GM18505 (cell line): ENCODE measurements around the gene TKFC.

Experiments
- ATAC-seq: cut with Tn5 transposase; IDR thresholded peaks from one replicate; pipeline ENCODE4 v1.9.1; 2021; ENCODE audit not compliant: unreplicated experiment
- POLR2A ChIP-seq: IDR thresholded peaks from 4 replicates; pipeline ENCODE4 v1.6.1; 2011; ENCODE audit warnings: borderline replicate concordance; ENCODE audit not compliant: insufficient read depth, insufficient read length; ENCODE audit errors: extremely low read depth

TKFC gene

DNA sequence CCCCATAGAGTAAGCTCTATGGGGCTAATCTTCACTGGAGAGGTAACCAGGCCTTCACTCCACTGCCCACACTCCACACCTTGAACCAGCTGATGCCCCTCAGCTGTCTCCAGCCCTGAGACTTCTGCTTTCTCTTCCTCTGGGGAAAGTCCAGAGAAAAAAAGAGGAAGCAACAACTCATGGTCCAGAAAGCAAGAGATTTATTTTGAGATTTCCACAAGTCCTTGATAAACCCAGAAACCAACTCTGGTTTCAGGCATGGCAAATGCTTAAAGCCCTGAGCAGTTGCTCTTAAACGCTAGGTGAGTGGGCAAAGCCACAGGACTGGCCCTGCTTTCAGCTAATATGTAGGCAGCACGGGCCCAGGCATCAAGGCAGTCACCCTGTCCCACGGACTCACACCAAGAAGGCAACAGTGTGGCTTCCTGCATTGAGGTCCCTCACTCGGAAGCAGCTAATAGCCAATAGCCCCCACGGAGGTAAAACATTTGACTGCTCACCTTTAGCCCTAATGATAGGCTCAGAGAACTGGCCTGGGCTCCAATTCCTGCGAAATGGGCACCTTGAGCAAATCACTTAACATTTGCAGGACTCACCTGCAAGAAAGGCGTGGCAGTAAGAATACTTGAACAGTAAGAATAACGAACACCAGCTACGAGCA is 24.3 kb downstream of the TKFC start:
- ATAC-seq, result peak; percentile 44
- peak; percentile 44 for TF ChIP-seq POLR2A

DNA sequence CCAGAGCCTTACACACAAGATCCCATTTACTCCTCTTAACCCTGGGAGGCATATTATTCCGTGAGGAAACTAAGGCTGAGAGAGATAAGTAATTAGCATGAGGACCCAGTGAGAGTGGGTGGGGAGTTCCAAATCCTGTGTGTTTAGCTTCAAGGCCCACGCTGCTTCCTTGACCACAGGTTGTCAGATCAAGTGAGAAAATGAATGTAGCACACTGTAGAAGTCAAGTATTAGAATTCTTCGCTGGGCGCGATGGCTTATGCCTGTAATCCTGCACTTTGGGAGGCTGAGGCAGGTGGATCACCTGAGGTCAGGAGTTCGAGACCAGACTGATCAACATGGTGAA is 24.8 kb downstream of the TKFC start:
- no peak for ATAC-seq
- no peak for TF ChIP-seq POLR2A

DNA sequence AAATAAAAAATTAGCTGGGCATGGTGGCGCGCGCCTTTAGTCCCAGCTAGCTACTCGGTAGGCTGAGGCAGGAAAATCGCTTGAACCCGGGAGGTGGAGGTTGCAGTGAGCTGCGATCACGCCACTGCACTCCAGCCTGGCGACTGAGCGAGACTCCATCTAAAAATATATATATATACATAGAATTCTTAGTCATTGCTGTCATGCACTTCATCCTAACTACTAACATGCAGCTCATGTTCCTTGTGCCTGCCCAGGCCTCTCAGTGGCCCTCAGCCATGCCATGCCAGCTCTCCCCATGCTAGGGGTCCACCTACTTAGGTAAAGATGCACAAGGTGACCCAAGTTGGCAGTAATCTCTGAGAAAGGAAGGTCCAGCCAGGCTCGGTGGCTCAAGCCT is 25.5 kb downstream of the TKFC start:
- TF ChIP-seq POLR2A, result no peak
- ATAC-seq, result no peak

DNA sequence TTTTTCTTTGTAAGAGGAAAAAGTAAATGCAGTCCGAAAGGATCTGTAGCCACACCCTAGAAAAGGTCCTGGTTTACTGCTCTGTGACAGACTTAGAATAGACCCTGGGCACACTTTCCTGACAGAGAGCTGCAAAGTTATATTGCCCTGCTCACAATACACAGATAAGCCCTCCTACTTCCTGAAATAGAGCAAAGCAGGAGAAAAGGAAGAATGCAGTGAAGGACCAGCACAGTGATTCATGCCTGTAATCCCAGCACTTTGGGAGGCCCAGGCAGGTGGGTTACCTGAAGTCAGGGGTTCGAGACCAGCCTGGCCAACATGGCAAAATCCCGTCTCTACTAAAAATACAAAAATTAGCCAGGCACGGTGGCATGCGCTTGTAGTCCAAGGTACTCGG is 26.5 kb downstream of the TKFC start:
- no peak for TF ChIP-seq POLR2A
- no peak for ATAC-seq

DNA sequence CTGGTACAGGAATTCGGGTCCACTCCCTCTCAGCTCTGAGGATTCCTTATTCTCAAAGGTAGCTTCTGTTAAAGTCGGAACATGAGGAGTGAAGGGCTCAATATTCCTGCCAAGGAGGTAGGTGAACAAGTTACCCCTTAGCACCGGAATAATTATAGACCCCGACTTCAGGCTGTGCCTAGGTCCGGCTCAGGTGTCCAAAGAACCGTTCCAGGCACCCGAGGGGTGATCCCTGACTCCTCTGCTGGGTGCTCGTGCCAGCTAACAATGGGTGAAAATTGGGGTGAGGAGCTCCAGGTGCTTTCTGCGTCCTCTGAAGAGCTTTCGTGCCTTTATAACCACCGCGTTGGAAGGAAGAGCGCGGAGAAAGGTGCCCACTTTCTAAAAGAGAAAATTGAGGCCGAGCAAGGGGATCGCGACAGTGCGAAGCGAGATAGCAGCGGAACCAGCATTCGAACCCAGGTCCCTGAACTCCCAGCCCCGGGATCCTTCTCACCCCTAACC is 28.3 kb downstream of the TKFC start:
- TF ChIP-seq POLR2A, result no peak
- no peak for ATAC-seq

DNA sequence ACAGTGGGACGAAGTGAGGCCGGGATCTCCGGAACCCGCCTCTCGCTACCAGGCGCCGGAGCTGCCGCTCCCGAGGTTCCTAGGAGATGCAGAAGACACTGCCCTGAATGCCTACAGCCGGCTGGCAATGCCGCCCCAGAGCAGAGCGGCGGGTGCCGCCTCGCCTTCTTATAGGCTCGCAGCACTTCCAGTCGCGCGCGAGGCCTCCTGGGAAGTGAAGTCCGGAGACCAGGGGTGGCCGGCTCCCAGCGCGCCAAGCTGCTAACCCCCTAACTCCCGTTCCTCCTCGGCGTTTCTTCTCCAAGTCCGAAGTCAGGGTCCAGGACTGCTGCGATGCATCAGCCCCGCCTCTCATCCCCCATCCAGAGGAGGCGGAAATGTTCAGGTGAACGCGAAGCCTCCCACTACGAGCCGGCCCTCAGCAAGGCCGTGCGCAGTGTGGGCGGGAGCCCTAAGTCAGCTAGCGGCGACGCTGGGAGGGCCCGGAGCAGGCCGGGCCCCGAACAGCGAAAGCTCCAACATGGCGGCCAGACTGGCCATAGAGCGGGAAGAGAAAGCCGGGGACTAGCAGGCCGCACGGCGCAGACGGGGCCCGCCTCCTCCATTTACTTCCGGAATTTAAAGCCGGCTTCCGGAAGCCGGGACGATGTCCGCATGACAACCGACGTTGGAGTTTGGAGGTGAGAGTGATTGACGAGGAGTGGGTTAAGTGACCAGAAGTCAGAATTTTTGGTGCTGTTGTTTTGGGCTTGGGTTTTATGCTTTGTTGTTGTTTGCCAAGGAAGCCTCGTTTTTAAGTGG is 28.9 kb downstream of the TKFC start, which contains the start of the genes CYB561A3 and TMEM138:
CYB561A3 (minus strand) TSS at position 142 of the 801 bp plus-strand sequence. CDS start 5,169 bp downstream, outside the sequence.
TMEM138 (plus strand) TSS at position 634 of the 801 bp plus-strand sequence. CDS start 2,017 bp downstream, outside the sequence.
- peak; percentile 77 for ATAC-seq
- peak; percentile 99 for TF ChIP-seq POLR2A

DNA sequence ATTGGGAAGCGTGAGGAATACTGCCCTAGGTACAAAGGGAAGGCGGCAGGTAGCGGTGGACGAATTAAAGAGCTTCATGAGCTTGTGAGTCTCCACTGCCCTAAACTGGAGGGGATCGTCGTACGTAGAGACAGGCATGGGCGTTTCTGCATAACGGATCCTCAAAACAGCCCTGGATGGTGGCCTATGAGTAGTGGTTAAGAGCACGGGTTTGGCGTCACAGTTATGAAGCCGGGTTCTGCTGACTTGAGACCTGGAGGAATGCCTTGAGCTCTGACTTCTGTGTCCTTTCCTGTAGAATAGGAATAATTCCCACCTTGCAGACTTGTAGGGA is 29.5 kb downstream of the TKFC start:
- peak; percentile 1 for ATAC-seq
- TF ChIP-seq POLR2A, result no peak

DNA sequence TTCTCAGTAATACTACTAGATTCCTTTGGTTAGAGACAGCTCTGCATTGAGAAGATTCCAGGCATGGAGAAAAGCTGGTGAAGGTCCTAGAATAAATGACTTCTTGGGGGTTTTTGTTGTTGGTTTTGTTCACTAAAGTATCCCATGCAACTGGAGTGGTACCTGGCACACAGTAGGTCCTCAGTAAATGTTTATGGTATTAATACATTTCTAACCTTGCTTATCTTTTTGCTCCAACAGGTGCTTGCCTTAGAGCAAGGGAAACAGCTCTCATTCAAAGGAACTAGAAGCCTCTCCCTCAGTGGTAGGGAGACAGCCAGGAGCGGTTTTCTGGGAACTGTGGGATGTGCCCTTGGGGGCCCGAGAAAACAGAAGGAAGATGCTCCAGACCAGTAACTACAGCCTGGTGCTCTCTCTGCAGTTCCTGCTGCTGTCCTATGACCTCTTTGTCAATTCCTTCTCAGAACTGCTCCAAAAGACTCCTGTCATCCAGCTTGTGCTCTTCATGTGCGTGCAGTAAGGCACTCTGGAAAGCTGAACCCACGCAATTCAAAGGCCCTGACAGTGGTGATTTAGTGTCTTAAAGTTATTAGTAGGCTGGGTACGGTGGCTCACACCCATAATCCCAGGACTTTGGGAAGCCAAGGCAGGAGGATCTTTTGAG is 31.1 kb downstream of the TKFC start:
- ATAC-seq, result no peak

DNA sequence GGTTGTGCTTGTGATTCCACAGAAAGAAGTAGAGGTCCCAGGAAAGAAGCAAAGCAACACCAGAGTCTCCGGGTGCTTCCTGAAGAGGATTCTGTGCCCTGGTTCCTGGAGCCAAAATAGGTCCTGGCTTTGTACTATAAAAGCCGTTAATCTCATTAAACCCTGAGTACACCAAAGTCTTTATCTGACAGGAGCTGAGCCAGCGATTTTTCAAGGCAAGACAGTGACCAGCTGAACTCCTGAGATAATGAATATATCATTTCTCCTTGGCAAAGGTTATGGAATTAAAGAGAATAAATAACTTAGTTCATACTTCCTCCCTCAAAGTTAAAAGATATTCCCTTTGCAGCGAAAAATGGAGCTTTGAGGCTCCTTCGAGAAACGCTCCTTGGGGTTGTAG is 34.4 kb downstream of the TKFC start:
- ATAC-seq, result no peak
- TF ChIP-seq POLR2A, result no peak

More for the DNA sequence above, 31.1 kb downstream of the TKFC start:
- no peak for TF ChIP-seq POLR2A

DNA sequence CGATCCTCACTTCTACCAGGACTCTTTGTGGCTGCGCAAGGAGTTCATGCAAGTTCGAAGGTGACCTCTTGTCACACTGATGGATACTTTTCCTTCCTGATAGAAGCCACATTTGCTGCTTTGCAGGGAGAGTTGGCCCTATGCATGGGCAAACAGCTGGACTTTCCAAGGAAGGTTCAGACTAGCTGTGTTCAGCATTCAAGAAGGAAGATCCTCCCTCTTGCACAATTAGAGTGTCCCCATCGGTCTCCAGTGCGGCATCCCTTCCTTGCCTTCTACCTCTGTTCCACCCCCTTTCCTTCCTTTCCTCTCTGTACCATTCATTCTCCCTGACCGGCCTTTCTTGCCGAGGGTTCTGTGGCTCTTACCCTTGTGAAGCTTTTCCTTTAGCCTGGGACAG is 35.6 kb downstream of the TKFC start:
- no peak for TF ChIP-seq POLR2A
- no peak for ATAC-seq

DNA sequence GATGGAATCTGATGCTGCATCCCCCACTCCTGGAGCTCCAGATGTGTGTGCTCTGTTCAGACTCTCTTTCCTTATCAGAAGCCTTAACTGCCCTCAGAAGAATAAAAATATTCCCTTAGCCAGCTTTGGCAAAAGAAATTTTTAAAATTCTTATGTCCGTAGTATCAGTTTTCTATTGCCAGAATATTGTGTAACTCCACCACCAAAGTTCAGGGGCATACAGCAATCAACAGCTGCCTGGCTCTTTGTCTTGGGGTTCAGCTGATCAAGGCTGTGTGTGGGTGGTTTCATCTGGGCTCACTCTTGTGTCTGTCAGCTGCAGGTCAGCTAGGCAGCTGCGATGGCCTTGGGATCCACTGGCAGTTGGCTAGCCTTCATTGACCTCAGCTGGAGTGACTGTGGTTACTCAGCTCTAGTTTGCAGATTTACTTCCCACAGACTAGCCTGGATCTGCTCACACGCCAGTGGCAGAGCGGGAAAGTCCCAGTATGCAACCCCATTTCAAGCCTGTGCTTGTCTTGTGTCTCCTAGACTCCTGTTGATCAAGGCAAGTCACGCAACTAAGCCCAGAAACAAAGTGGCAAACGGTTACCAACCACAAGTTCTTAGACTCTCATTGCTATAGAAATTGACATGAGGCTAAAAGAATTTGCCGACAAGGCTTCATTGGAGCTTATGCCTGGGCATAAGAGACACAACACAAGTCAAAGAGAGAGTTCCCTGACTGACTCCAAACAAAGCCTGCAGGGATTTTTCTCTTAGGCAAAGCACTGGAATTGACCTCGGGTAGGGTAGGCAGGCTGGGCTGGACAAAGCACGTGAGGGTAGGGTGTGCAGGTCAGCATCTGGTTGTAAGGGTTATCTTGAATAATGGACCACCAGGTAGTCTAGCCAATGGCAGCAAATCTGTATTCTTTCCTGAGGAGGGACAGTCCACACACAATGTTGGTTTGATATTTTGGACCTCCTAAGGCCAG is 36.6 kb downstream of the TKFC start:
- no peak for ATAC-seq
- TF ChIP-seq POLR2A, result no peak

DNA sequence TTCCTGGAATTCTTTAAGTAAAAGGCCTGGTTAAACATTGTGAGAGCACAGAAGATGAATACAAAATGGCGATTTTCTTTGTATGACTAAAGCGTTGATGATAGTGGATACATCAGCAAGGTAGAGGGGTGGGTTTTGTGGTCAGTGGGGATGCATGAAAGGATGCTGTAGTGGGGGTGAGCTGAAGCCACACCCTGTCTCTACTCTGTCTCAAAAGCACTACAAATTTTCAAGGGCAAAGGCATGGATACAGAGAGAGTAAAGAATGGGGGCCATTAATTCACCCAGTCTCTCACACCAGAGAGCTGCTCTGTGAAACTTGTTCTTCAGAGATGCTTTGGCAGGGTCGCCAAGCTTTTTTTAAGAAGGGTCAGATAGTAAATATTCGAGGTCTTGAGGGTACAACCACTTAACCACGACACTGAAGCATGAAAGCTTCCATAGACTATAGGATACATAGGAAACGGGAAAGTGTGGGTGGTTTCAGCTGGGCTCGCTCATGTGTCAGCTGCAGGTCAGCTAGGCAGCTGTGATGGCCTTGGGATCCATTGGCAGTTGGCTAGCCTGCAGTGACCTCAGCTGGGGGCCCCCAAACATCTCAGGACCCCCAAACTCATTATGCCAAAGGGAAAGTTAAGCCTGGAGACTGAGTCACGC is 37.4 kb downstream of the TKFC start:
- TF ChIP-seq POLR2A, result no peak
- no peak for ATAC-seq
